T-helper 2 cell treated with Interferon-gamma antibody and Interleukin-4, amounts not matched to agents 5 μg/mL and 100 μg/mL, for 36 hours (primary cell): ENCODE results near the gene LRSAM1.

Experiments
- DNase-seq: peaks from one replicate; pipeline ENCODE4 v3.0.0; 2021; ENCODE audit warnings: low spot score
- H3K27ac Mint-ChIP-seq: one replicate; pipeline ENCODE4 v1.8.0; 2021; ENCODE audit warnings: mild to moderate bottlenecking, mixed read lengths
- H3K27me3 Mint-ChIP-seq: one replicate; pipeline ENCODE4 v1.8.0; 2021; ENCODE audit warnings: low read depth, mixed read lengths
- H3K36me3 Mint-ChIP-seq: one replicate; pipeline ENCODE4 v1.8.0; 2021; ENCODE audit warnings: low read depth, mixed read lengths
- H3K4me1 Mint-ChIP-seq: one replicate; pipeline ENCODE4 v1.8.0; 2021; ENCODE audit warnings: low read depth, mixed read lengths
- H3K4me3 Mint-ChIP-seq: one replicate; pipeline ENCODE4 v1.8.0; 2022; ENCODE audit warnings: mild to moderate bottlenecking, moderate library complexity, mixed read lengths
- H3K9me3 Mint-ChIP-seq: one replicate; pipeline ENCODE4 v1.8.0; 2021; ENCODE audit warnings: mixed read lengths

The LRSAM1 gene

GRCh38 chr9:127550751-127551150 is 99.4 kb downstream of the LRSAM1 start:
- Mint-ChIP-seq H3K4me1 (peaks cover 23% of the 10 kb centered on the region), H3K27ac (no peak overlapping the region), H3K9me3 (no peaks in the 10 kb centered on the region), H3K27me3 (no peaks in the 10 kb centered on the region), H3K4me3 (no peak overlapping the region), H3K36me3 (peaks cover 4% of the 10 kb centered on the region)
- no peak for DNase-seq
